HG03175 (cell line): ENCODE data around the gene RAC2.

Experiments used
- ATAC-seq: cut with Tn5 transposase; IDR thresholded peaks from one replicate; pipeline ENCODE4 v1.9.1; 2021; ENCODE audit warnings: mild to moderate bottlenecking, moderate library complexity; ENCODE audit not compliant: unreplicated experiment

The RAC2 gene

GRCh38 chr22:37192204-37192603 lies 51.9 kb downstream of the RAC2 start:
- ATAC-seq = no peak

GRCh38 chr22:37190262-37190780 lies 53.7 kb downstream of the RAC2 start:
- ATAC-seq = no peak

GRCh38 chr22:37188901-37189466 lies 55.1 kb downstream of the RAC2 start:
- no peak for ATAC-seq

- ATAC-seq = no peak
Observed at GRCh38 chr22:37187891-37188761, 55.9 kb downstream of the RAC2 start, which contains the start of gene C1QTNF6. TSS of gene C1QTNF6 (minus strand) at chr22:37188247. CDS start at chr22:37188213, 34 bp downstream.

GRCh38 chr22:37187552-37187890 lies 56.5 kb downstream of the RAC2 start:
- ATAC-seq = no peak

- ATAC-seq = no peak
Observed at GRCh38 chr22:37186997-37187522, 57.0 kb downstream of the RAC2 start.

- ATAC-seq = no peak
Observed at GRCh38 chr22:37186228-37186996, 57.7 kb downstream of the RAC2 start.

- no peak for ATAC-seq
Observed at GRCh38 chr22:37185646-37186227, 58.3 kb downstream of the RAC2 start.

GRCh38 chr22:37184816-37185541 lies 59.1 kb downstream of the RAC2 start:
- ATAC-seq = no peak

GRCh38 chr22:37184380-37184755 lies 59.7 kb downstream of the RAC2 start:
- ATAC-seq = no peak

- no peak for ATAC-seq
Observed at GRCh38 chr22:37183432-37184379, 60.4 kb downstream of the RAC2 start.

GRCh38 chr22:37182949-37183245 lies 61.2 kb downstream of the RAC2 start:
- ATAC-seq = no peak

- no peak for ATAC-seq
Observed at GRCh38 chr22:37182101-37182948, 61.7 kb downstream of the RAC2 start.

- ATAC-seq = no peak
Observed at GRCh38 chr22:37181681-37182080, 62.4 kb downstream of the RAC2 start.

GRCh38 chr22:37180531-37181231 lies 63.4 kb downstream of the RAC2 start:
- no peak for ATAC-seq

- ATAC-seq = no peak
Observed at GRCh38 chr22:37179622-37180420, 64.2 kb downstream of the RAC2 start.

GRCh38 chr22:37179126-37179470 lies 65.0 kb downstream of the RAC2 start:
- ATAC-seq = no peak
